ENCODE measurements around the gene SH3GLB2. TPM values are rescaled to one million over a fixed set of nuclear protein-coding genes. Genes with fewer than 3 reads are reported as not detected.

The SH3GLB2 gene
- total RNA-seq, 1 donor, result 39.3 TPM

GRCh38 chr9:128999581-129000206 lies 28.4 kb downstream of the SH3GLB2 start:
- no peak overlapping the region for H3K4me3 ChIP-seq (ENCODE audit: low read depth, low read length)
- no peak for TF ChIP-seq CTCF (IDR thresholded peaks at IDR 0.05; ENCODE audit: insufficient read depth, low read depth, low read length)
- no peak for DNase-seq (ENCODE audit: low read depth)

GRCh38 chr9:128998462-128998861 lies 29.7 kb downstream of the SH3GLB2 start:
- DNase-seq (ENCODE audit: low read depth), result no peak
- H3K4me3 ChIP-seq (ENCODE audit: low read depth, low read length), result no peak overlapping the region
- no peak for TF ChIP-seq CTCF (IDR thresholded peaks at IDR 0.05; ENCODE audit: insufficient read depth, low read depth, low read length)

GRCh38 chr9:128995791-128996190 lies 32.3 kb downstream of the SH3GLB2 start:
- TF ChIP-seq CTCF (IDR thresholded peaks at IDR 0.05; ENCODE audit: insufficient read depth, low read depth, low read length), result no peak
- H3K4me3 ChIP-seq (ENCODE audit: low read depth, low read length), result no peak overlapping the region
- no peak for DNase-seq (ENCODE audit: low read depth)

- peak; percentile 23 for DNase-seq (ENCODE audit: low read depth)
- H3K4me3 ChIP-seq (ENCODE audit: low read depth, low read length), result no peak overlapping the region
- peak; percentile 41 for TF ChIP-seq CTCF (IDR thresholded peaks at IDR 0.05; ENCODE audit: insufficient read depth, low read depth, low read length)
Measured at GRCh38 chr9:128992995-128993394, 35.1 kb downstream of the SH3GLB2 start.

- DNase-seq (ENCODE audit: low read depth), result peak; percentile 56
- H3K4me3 ChIP-seq (ENCODE audit: low read depth, low read length), result no peak overlapping the region
- no peak for TF ChIP-seq CTCF (IDR thresholded peaks at IDR 0.05; ENCODE audit: insufficient read depth, low read depth, low read length)
Measured at GRCh38 chr9:128987805-128988204, 40.3 kb downstream of the SH3GLB2 start.

GRCh38 chr9:128986671-128987070 lies 41.5 kb downstream of the SH3GLB2 start:
- no peak overlapping the region for H3K4me3 ChIP-seq (ENCODE audit: low read depth, low read length)
- TF ChIP-seq CTCF (IDR thresholded peaks at IDR 0.05; ENCODE audit: insufficient read depth, low read depth, low read length), result no peak
- DNase-seq (ENCODE audit: low read depth), result no peak

GRCh38 chr9:128983536-128983935 lies 44.6 kb downstream of the SH3GLB2 start:
- H3K4me3 ChIP-seq (ENCODE audit: low read depth, low read length), result no peak overlapping the region
- no peak for DNase-seq (ENCODE audit: low read depth)
- TF ChIP-seq CTCF (IDR thresholded peaks at IDR 0.05; ENCODE audit: insufficient read depth, low read depth, low read length), result no peak

Measured in fibroblast of villous mesenchyme (primary cell).